HepG2 (cell line): ENCODE results near the gene TJP3. TPM values are rescaled to one million over a fixed set of nuclear protein-coding genes. Genes with fewer than 3 reads are reported as not detected.

Source experiments
- CHD4 ChIP-seq: fragments of 200-600 bp; sonication (generic); IDR thresholded peaks from 2 replicates; pipeline ENCODE4 v1.7.0; 2017; ENCODE audit warnings: mild to moderate bottlenecking, low read length, borderline replicate concordance
- GATAD1 ChIP-seq: IDR thresholded peaks from 2 replicates; pipeline ENCODE4 v1.6.1; 2016; ENCODE audit warnings: missing genetic modification reagents, missing compliant biosample characterization
- HDAC1 ChIP-seq: sonication (generic); formaldehyde crosslinking; IDR thresholded peaks from 2 replicates; pipeline ENCODE4 v1.5.1; 2020; ENCODE audit warnings: mild to moderate bottlenecking, missing genetic modification reagents
- NFIC ChIP-seq: IDR thresholded peaks from 2 replicates; pipeline ENCODE4 v1.6.1; 2012; ENCODE audit warnings: mild to moderate bottlenecking, low read length, inconsistent platforms
- TCF7 ChIP-seq: sonication (generic); IDR thresholded peaks from 2 replicates; pipeline ENCODE4 v1.6.1; 2016; ENCODE audit warnings: antibody characterized with exemption, low read depth
- TEAD3 ChIP-seq: optimal IDR thresholded peaks from 2 replicates; pipeline ENCODE3; 2016; ENCODE audit warnings: borderline replicate concordance
- ZFY ChIP-seq: sonication (generic); formaldehyde crosslinking; IDR thresholded peaks from 2 replicates; pipeline ENCODE4 v1.4.0; 2020; ENCODE audit warnings: missing genetic modification reagents
- ZNF350 ChIP-seq: sonication (generic); formaldehyde crosslinking; IDR thresholded peaks from 2 replicates; pipeline ENCODE4 v1.4.0; 2020; ENCODE audit warnings: mild to moderate bottlenecking, low read depth, missing genetic modification reagents, borderline replicate concordance
- ZNF552 ChIP-seq: sonication (generic); formaldehyde crosslinking; IDR thresholded peaks from 2 replicates; pipeline ENCODE4 v1.9.0; 2022; ENCODE audit warnings: missing genetic modification reagents, mild to moderate bottlenecking, borderline replicate concordance
- ZNF644 ChIP-seq: IDR thresholded peaks from 2 replicates; pipeline ENCODE4 v1.6.1; 2016; ENCODE audit warnings: low read depth
- ZNF883 ChIP-seq: sonication (generic); formaldehyde crosslinking; IDR thresholded peaks from 2 replicates; pipeline ENCODE4 v1.5.1; 2020; ENCODE audit warnings: mild to moderate bottlenecking, missing genetic modification reagents; ENCODE audit errors: not compliant biosample characterization
- polyA plus RNA-seq, 8 experiments: library from polyadenylated mRNA; depleted of rRNA in 3 of 8; stranded (reverse) in 7 of 8; unstranded in 1 of 8; fragments of >200 nt; fragmentation: Illumina TruSeq in 4 of 8; extraction: Trizol in 4 of 8; gene quantifications; 2 replicates each; pipeline versions ENCODE4 v1.2.1 to v1.2.3, GENCODE V29; 2011 to 2016; ENCODE audit warnings: low read depth in 4 of 8, missing spikeins in 1 of 8, mixed read lengths in 1 of 8; ENCODE audit not compliant: insufficient read depth in 1 of 8
- total RNA-seq, 5 experiments: library from RNA; depleted of rRNA; stranded (reverse); fragments of >200 nt; fragmentation: Illumina TruSeq; extraction: Trizol; gene quantifications; 2 replicates each; pipeline ENCODE4 v1.2.3, GENCODE V29; 2016; ENCODE audit warnings: low read depth in 1 of 5
- TF ChIP-seq, protein P1 (sequence below): sonication (generic); formaldehyde crosslinking; conservative IDR thresholded peaks from 2 replicates; pipeline ENCODE4 v1.8.0; 2022; ENCODE audit warnings: mild to moderate bottlenecking, moderate library complexity, missing genetic modification reagents
- TF ChIP-seq, protein P2 (sequence below): sonication (generic); formaldehyde crosslinking; conservative IDR thresholded peaks from 2 replicates; pipeline ENCODE4 v1.4.0; 2020; ENCODE audit warnings: missing genetic modification reagents
- TF ChIP-seq, protein P3 (sequence below): sonication (generic); formaldehyde crosslinking; IDR thresholded peaks from 2 replicates; pipeline ENCODE4 v1.8.1; 2022; ENCODE audit warnings: mild to moderate bottlenecking, missing genetic modification reagents
- TF ChIP-seq, protein P4 (sequence below): sonication (generic); formaldehyde crosslinking; conservative IDR thresholded peaks from 2 replicates; pipeline ENCODE4 v1.4.0; 2020; ENCODE audit warnings: mild to moderate bottlenecking, missing genetic modification reagents, moderate library complexity
- TF ChIP-seq, protein P5 (sequence below): sonication (generic); formaldehyde crosslinking; IDR thresholded peaks from 2 replicates; pipeline ENCODE4 v1.8.1; 2023; ENCODE audit warnings: mild to moderate bottlenecking, inconsistent platforms, moderate library complexity, missing genetic modification reagents, borderline replicate concordance
- TF ChIP-seq, protein P6 (sequence below): conservative IDR thresholded peaks from 2 replicates; pipeline ENCODE4 v1.6.1; 2018; ENCODE audit warnings: missing genetic modification reagents

Gene TJP3
- total and polyA plus RNA-seq, 2 of the 13 experiments (the other 11 are each of a cell fraction or from before 2014, with no cell fraction given), result 2.3 to 21.5 TPM

DNA sequence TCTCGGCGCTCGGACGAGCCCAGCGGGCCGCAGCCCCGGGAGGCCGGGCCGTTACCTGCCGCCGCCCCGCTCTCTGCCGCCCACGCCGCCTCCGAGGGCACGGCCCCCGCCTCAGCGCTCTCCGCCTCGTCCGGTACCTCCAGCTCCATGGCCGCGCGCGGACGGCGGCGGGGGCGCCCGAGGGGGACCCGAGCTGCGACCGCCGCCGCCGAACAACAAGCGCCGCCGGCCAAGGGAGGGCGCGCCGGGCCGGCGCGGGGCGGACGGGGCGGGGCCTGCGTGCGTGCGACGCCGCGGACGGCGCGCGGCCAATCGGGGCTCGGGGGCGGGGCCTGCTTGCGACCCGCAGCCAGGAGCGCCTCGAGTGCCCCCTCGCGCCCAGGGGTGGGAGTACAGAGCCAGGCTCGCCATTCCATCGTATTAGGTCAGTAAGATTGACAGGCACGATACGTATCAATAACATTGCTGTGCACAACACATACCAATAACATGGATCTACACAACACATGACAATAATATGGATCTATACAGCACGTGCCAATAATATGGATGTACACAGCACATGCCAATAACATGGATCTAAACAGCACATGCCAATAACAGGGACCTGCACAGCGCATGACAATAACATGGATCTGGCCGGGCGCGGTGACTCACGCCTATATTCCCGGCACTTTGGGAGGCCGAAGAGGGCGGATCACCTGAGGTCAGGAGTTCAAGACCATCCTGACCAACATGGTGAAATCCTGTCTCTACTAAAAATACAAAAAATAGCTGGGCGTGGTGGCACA, 7.7 kb upstream of the TJP3 start, which contains the start of gene PIP5K1C (continued):
- TF ChIP-seq, protein P1, sequence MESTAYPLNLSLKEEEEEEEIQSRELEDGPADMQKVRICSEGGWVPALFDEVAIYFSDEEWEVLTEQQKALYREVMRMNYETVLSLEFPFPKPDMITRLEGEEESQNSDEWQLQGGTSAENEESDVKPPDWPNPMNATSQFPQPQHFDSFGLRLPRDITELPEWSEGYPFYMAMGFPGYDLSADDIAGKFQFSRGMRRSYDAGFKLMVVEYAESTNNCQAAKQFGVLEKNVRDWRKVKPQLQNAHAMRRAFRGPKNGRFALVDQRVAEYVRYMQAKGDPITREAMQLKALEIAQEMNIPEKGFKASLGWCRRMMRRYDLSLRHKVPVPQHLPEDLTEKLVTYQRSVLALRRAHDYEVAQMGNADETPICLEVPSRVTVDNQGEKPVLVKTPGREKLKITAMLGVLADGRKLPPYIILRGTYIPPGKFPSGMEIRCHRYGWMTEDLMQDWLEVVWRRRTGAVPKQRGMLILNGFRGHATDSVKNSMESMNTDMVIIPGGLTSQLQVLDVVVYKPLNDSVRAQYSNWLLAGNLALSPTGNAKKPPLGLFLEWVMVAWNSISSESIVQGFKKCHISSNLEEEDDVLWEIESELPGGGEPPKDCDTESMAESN (CRISPR knock-in tag), result no peak
- TF ChIP-seq GATAD1, result peak; percentile 18; the same call in 1 of the 2 replicates
- TF ChIP-seq ZNF883 (CRISPR knock-in tag), result no peak
- TF ChIP-seq, protein P2, sequence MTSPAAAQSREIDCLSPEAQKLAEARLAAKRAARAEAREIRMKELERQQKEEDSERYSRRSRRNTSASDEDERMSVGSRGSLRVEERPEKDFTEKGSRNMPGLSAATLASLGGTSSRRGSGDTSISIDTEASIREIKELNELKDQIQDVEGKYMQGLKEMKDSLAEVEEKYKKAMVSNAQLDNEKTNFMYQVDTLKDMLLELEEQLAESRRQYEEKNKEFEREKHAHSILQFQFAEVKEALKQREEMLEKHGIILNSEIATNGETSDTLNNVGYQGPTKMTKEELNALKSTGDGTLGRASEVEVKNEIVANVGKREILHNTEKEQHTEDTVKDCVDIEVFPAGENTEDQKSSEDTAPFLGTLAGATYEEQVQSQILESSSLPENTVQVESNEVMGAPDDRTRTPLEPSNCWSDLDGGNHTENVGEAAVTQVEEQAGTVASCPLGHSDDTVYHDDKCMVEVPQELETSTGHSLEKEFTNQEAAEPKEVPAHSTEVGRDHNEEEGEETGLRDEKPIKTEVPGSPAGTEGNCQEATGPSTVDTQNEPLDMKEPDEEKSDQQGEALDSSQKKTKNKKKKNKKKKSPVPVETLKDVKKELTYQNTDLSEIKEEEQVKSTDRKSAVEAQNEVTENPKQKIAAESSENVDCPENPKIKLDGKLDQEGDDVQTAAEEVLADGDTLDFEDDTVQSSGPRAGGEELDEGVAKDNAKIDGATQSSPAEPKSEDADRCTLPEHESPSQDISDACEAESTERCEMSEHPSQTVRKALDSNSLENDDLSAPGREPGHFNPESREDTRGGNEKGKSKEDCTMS, result no peak
- peak; percentile 34 for TF ChIP-seq TEAD3 (CRISPR knock-in tag)
- TF ChIP-seq NFIC, result no peak
- no peak for TF ChIP-seq ZNF350 (CRISPR knock-in tag)
- TF ChIP-seq, protein P3, sequence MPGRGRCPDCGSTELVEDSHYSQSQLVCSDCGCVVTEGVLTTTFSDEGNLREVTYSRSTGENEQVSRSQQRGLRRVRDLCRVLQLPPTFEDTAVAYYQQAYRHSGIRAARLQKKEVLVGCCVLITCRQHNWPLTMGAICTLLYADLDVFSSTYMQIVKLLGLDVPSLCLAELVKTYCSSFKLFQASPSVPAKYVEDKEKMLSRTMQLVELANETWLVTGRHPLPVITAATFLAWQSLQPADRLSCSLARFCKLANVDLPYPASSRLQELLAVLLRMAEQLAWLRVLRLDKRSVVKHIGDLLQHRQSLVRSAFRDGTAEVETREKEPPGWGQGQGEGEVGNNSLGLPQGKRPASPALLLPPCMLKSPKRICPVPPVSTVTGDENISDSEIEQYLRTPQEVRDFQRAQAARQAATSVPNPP (CRISPR knock-in tag), result no peak
- no peak for TF ChIP-seq ZNF644 (CRISPR knock-in tag)
- no peak for TF ChIP-seq TCF7
- TF ChIP-seq, protein P4, sequence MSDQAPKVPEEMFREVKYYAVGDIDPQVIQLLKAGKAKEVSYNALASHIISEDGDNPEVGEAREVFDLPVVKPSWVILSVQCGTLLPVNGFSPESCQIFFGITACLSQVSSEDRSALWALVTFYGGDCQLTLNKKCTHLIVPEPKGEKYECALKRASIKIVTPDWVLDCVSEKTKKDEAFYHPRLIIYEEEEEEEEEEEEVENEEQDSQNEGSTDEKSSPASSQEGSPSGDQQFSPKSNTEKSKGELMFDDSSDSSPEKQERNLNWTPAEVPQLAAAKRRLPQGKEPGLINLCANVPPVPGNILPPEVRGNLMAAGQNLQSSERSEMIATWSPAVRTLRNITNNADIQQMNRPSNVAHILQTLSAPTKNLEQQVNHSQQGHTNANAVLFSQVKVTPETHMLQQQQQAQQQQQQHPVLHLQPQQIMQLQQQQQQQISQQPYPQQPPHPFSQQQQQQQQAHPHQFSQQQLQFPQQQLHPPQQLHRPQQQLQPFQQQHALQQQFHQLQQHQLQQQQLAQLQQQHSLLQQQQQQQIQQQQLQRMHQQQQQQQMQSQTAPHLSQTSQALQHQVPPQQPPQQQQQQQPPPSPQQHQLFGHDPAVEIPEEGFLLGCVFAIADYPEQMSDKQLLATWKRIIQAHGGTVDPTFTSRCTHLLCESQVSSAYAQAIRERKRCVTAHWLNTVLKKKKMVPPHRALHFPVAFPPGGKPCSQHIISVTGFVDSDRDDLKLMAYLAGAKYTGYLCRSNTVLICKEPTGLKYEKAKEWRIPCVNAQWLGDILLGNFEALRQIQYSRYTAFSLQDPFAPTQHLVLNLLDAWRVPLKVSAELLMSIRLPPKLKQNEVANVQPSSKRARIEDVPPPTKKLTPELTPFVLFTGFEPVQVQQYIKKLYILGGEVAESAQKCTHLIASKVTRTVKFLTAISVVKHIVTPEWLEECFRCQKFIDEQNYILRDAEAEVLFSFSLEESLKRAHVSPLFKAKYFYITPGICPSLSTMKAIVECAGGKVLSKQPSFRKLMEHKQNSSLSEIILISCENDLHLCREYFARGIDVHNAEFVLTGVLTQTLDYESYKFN (CRISPR knock-in tag), result no peak
- TF ChIP-seq HDAC1 (CRISPR knock-in tag), result no peak; the same call in 1 of the 2 replicates
- TF ChIP-seq ZFY (CRISPR knock-in tag), result peak; percentile 78
- TF ChIP-seq, protein P5, sequence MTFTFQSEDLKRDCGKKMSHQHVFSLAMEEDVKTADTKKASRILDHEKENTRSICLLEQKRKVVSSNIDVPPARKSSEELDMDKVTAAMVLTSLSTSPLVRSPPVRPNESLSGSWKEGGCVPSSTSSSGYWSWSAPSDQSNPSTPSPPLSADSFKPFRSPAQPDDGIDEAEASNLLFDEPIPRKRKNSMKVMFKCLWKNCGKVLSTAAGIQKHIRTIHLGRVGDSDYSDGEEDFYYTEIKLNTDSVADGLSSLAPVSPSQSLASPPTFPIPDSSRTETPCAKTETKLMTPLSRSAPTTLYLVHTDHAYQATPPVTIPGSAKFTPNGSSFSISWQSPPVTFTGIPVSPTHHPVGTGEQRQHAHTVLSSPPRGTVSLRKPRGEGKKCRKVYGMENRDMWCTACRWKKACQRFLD (CRISPR knock-in tag), result no peak
- TF ChIP-seq, protein P6, sequence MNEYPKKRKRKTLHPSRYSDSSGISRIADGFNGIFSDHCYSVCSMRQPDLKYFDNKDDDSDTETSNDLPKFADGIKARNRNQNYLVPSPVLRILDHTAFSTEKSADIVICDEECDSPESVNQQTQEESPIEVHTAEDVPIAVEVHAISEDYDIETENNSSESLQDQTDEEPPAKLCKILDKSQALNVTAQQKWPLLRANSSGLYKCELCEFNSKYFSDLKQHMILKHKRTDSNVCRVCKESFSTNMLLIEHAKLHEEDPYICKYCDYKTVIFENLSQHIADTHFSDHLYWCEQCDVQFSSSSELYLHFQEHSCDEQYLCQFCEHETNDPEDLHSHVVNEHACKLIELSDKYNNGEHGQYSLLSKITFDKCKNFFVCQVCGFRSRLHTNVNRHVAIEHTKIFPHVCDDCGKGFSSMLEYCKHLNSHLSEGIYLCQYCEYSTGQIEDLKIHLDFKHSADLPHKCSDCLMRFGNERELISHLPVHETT (CRISPR knock-in tag), result no peak
- TF ChIP-seq ZNF552 (CRISPR knock-in tag), result no peak
- peak; percentile 37; the same call in 1 of the 2 replicates for TF ChIP-seq CHD4
